Keratinocyte (primary cell): Measurements from ENCODE around the gene ZNF552.
"Not testable (repeated sequence)": the region's sequence is repeated elsewhere in the genome, so short reads cannot be mapped to it uniquely, and the experiment has no call there.

ENCODE experiments used
- CTCF ChIP-seq, 3 experiments: IDR thresholded peaks in 1 of 3; conservative IDR thresholded peaks in 1 of 3; optimal IDR thresholded peaks in 1 of 3; 2 replicates in 2 of 3; 3 replicates in 1 of 3; pipeline versions ENCODE3 to v1.5.1; 2011; ENCODE audit warnings: low read length in 3 of 3, mild to moderate bottlenecking in 3 of 3, moderate library complexity in 2 of 3, control low read depth in 1 of 3, inconsistent platforms in 1 of 3; ENCODE audit not compliant: insufficient read depth in 2 of 3; ENCODE audit errors: extremely low read depth in 1 of 3
- EZH2 ChIP-seq: IDR thresholded peaks from one replicate; pipeline ENCODE4 v1.6.1; 2012; ENCODE audit warnings: inconsistent platforms, mild to moderate bottlenecking, low read length, moderate library complexity

GRCh38 chr19:57849666-57850473 lies 35.2 kb upstream of the ZNF552 start, which contains the start of gene ZNF587:
- not testable (repeated sequence) for TF ChIP-seq CTCF (optimal IDR thresholded peaks at IDR 0.05 in 1 of 3, IDR thresholded peaks at IDR 0.05 in 1 of 3, conservative IDR thresholded peaks at IDR 0.05 in 1 of 3; ENCODE audit: extremely low read depth in 1 of 3, insufficient read depth in 2 of 3, low read length in 3 of 3); EZH2
